Inferior parietal cortex (tissue), 1 donor: ENCODE data around the gene AFAP1L2.
"Not testable (repeated sequence)": the region's sequence is repeated elsewhere in the genome, so short reads cannot be mapped to it uniquely, and the experiment has no call there.

Experiments used
- DNase-seq: peaks from one replicate; pipeline ENCODE4 v3.0.0-alpha.2; 2016; ENCODE audit errors: extremely low spot score

The AFAP1L2 gene

GRCh38 chr10:114337510-114338462 lies 66.5 kb downstream of the AFAP1L2 start:
- DNase-seq, result no peak

DNA sequence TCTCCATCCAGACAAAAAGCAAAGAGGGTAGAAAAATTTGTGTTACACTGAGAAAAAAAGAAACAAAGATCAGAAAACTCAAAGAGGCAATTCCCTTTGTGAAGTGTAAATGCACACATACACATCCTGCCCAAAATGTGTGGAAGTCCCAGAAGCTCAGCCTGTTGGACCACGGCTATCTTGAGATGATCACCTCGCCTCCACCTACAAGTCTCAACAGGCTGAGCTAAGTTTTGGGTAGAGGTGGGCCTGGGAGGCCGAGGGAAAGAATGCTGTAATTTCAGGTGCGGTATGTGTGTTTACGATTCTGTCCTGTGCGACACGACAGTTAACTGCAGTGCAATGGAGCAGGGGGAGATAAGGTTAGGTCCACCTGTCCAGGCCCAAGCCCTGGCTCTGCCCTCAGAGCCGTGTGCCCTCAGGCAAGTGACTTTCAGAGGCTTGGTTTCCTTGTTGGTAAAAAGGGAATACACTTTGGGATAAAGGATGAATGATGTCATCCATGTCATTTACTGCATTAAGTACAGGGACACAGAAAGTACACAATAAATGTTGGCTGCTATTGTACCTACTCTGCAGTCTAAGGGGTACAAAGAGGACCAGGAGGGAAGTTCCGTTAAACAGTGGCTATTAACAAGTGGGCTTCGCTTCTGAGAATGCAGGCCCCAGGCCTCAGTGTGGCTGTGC lies 67.3 kb downstream of the AFAP1L2 start:
- DNase-seq, result no peak

GRCh38 chr10:114335614-114336013 lies 68.7 kb downstream of the AFAP1L2 start:
- DNase-seq, result no peak

- DNase-seq, result no peak
Observed at GRCh38 chr10:114334301-114334700, 70.0 kb downstream of the AFAP1L2 start.

DNA sequence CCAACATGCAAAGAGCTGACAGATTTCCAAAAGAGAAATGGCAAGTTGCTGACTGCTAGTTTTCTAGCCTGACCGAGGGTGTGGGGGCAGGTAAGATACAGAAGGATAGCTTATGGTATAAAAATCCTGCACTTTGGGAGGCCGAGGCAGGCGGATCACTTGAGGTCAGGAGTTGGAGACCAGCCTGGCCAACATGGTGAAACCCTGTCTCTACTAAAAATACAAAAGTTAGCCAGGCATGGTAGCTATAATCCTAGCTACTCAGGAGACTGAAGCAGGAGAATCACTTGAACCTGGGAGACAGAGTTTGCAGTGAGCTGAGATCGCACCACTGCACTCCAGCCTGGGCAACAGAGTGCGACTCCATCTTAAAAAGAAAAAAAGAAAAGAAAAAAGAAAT lies 70.9 kb downstream of the AFAP1L2 start:
- not testable (repeated sequence) for DNase-seq

GRCh38 chr10:114332301-114333192 lies 71.8 kb downstream of the AFAP1L2 start:
- DNase-seq, result no peak

DNA sequence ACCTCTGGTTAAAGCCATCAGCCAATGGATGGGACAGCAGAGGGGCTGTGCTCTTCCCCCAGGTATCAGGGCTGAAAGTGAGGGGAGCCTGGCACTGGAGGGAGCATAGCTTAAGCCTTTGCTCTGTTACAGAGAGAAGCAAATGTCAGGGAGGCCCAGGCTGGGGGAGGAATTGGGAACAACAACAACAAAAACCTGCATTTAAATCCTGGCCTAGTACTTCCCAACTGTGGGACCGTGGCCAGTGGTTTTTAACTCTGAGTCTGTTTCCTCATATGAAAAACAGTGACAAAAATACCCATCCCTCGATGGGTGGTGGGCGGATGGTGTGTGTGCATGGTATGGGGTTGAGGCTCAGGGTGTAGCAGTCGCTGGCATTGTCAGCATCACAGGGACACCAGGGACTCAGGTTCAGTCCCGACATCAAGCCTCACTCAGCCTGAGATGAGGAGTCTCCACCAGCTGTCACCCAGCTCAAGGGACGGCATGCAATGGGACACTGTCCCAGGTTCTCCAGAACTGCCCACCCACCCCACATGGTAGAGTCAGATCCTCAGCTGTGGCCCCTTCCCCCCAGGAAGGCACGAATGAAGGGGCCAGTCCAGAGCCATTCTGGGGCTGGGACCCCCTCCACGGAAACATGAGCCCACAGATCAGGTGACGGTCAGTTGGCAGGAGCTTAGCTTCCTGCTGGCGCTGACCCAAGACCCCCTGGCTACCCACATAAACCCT lies 74.5 kb downstream of the AFAP1L2 start:
- no peak for DNase-seq

DNA sequence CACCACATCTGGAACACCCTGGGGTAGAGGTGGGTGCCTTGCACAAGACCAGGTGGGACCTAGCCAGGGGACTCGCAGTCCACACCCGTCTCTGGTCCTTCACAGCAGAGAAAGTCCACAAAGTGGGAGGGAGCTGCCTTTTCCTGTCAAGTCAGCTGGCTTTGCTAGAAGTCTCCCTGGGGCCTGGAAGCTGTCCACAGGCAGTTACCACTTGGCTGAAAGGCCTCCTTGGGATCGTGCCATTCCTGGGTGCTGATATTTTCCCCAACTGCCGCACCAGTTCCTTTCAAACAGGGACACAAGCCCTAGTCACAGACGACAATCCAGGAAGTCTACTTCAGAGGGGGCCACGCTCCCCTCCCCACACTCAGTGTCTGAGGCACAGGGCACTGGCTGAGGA lies 75.4 kb downstream of the AFAP1L2 start:
- no peak for DNase-seq

GRCh38 chr10:114328441-114328812 lies 75.9 kb downstream of the AFAP1L2 start:
- no peak for DNase-seq

- no peak for DNase-seq
Observed at GRCh38 chr10:114327537-114328440, 76.5 kb downstream of the AFAP1L2 start.

- no peak for DNase-seq
Observed at GRCh38 chr10:114326795-114327194, 77.5 kb downstream of the AFAP1L2 start.

DNA sequence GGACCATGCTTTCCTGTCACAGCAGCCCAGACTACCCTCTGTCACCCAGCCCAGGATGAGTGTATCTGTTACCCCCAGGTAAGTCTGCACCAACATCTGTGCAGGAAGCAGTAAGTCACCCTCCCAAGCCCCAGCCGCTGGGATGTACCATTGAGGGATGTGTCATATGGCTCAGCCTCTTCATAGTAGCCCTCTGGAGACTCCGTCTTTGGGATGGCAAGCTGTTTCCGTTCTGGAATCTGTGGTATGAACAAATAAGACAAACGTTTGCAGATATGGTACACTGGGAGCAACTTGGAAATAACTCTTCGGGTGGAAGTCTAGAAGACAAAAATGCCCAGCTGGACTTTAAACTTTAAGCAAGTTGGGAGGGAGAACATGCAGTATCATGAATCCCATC lies 81.3 kb downstream of the AFAP1L2 start:
- DNase-seq, result no peak

GRCh38 chr10:114322344-114322743 lies 82.0 kb downstream of the AFAP1L2 start:
- no peak for DNase-seq

GRCh38 chr10:114320249-114321116 lies 83.8 kb downstream of the AFAP1L2 start:
- DNase-seq, result no peak

GRCh38 chr10:114319406-114320248 lies 84.7 kb downstream of the AFAP1L2 start:
- DNase-seq, result no peak

GRCh38 chr10:114316744-114317143 lies 87.6 kb downstream of the AFAP1L2 start:
- no peak for DNase-seq

- DNase-seq, result no peak
Observed at GRCh38 chr10:114315566-114316420, 88.5 kb downstream of the AFAP1L2 start.
